HG03565 (cell line): ENCODE results near the gene ANP32B.
"Not testable (repeated sequence)": the region's sequence is repeated elsewhere in the genome, so short reads cannot be mapped to it uniquely, and the experiment has no call there.

Source experiments
- ATAC-seq: cut with Tn5 transposase; IDR thresholded peaks from one replicate; pipeline ENCODE4 v1.9.1; 2021; ENCODE audit warnings: mild to moderate bottlenecking, moderate library complexity; ENCODE audit not compliant: unreplicated experiment

The ANP32B gene

DNA sequence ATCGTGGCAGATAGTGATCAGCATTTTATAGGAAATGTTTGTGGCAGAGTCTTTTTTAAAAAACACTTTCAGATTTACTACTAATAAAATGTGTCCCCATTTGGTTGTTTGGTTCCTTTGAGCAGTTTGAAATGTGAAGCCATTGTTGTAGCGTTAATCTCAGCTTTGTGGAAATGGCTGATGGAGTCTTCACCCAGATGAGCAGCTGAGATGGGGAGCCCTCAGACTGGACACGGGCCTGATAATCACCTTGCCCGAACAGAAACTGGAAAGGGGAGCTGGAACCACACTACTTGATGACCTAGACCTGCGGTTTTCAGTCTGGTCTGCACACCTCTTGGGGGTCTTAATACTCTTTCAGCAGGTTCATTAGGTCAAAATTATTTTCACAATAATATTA is 20.6 kb upstream of the ANP32B start:
- no peak for ATAC-seq

DNA sequence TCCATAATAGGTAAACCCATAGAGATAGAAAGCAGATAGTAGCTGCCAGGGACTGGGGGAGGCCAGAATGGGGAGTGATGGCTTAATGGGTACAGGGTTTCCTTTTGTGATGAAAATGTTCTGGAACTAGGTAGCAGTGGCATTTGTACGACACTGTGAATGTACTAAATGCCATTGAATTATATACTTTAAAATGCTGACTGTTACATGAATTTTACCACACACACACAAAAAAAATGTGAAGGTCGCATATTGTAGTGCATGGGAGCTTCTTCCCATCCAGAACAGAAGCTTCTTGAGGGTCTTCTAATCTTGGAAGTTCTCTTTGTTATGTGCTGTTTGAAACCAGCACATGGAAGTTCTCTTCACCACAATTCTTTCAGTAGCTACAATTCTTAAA is 19.9 kb upstream of the ANP32B start:
- ATAC-seq, result no peak

DNA sequence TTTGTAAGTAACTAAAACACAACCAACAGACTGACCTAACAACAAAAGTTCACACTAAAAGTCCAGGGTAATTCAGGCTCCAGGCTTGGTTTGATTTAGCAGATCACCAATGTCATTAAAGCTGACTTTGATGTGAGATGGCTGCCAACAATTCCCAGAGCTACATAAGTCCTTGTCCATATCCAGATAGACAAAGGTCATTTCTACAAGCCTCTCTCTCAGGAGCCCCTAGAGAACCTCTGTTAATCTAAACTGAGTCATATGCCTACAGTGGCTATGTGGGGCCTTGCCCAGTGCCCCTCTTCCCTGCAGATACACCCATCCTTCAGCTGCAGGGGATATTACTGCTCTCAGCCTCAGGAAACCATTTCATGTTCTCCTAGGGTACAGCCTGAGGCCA is 18.2 kb upstream of the ANP32B start:
- no peak for ATAC-seq

DNA sequence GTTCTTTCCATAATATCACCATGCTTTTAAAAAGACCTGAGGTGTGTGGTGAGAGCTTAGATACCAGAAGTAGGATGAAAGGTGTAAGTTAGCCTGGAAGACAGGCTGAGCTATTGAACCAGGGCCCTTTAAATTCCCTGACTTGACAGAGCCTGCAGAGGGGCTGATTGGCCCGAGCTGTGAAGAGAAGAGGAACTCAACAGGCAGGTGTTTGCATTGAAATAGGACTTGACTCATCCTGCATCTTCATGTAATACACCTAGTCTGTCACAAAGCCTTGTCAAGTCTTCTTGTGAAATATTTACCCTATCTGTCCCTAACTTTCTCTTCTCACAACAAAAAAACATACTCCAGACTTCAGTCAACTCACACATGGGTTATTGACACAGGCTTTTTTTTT is 16.6 kb upstream of the ANP32B start:
- no peak for ATAC-seq

DNA sequence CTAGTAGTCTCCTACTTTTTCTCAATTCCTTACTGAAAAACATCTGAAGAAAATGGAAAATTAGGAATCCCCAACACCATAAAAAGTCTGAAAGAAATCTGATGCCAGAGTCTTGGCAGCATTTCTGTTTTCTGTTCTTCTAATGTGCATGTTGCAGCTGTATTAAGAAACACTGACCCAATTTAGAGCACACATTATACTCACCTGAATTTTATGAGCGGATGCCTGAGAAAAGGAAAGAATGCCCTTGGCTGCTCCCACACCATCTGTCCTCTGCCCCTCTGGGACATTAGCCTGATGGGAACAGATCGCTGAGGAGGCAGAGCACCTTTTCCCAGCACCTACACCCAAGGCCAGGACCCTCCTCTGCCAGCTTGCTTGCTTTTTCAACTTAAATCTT is 14.1 kb upstream of the ANP32B start:
- no peak for ATAC-seq

DNA sequence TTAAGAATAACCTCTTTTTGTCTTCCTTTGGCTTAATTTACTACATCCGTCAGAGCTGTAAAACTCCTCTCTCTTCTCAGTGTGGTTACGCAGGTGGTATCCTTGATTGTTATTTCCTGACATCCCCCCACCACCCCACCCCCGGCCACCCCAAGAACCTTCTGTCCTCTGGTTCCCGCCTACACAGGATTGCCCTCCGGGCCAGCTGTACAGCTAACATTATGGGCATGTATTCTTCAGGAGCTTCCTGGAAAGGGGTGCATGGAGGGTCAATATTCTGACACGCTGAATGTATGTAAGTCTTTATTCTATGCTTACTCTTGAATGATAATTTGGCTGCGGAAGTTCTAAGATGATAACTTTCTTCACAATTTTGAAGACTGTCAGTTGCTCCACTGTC is 13.0 kb upstream of the ANP32B start:
- no peak for ATAC-seq

DNA sequence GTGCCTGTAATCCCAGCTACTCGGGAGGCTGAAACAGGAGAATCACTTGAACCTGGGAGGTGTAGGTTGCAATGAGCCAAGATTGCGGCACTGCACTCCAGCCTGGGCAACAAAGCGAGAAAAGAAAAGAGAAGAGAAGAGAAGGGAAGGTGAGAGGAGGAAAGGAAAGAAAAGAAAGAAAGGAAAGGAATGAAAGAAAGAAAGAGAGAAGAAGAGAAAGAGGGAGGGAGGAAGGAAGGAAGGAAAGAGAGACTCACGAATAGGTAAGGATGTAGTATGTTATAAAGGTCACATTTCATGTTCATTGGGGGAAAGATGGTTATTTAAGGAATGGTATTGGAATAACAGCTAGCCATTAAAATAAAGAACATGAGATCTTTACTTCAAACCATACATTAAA is 10.4 kb upstream of the ANP32B start:
- no peak for ATAC-seq

DNA sequence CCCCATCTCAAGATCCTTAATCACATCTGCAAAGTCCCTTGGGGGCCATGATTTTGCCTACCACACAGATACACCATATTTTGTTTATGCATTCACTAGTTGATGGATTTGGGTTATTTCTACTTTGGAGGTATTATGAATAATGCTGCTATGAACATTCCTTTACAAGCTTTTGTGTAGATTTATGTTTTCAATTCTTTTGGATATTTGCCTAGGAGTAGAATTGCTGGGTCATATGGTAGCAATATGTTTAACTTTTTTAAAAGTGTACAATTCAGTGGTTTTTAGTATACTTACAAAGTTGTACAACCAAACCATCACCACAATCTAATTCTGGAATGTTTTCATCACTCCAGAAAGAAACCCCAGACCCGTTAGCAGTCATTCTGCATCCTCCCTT is 7.8 kb upstream of the ANP32B start:
- ATAC-seq, result no peak

DNA sequence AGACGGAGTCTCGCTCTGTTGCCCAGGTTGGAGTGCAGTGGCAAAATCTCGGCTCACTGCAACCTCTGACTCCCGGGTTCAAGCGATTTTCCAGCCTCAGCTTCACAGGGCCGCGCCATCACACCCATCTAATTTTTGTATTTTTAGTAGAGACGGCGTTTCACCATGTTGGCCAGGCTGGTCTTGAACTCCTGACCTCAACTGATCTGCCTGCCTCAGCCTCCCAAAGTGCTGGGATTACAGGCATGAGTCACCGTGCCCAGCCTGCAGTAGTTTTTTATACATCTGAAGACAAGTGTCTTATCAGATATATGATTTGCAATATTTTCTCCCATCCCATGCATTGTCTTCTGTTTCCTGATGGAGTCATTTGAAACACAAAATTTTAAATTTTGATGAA is 6.5 kb upstream of the ANP32B start:
- not testable (repeated sequence) for ATAC-seq

DNA sequence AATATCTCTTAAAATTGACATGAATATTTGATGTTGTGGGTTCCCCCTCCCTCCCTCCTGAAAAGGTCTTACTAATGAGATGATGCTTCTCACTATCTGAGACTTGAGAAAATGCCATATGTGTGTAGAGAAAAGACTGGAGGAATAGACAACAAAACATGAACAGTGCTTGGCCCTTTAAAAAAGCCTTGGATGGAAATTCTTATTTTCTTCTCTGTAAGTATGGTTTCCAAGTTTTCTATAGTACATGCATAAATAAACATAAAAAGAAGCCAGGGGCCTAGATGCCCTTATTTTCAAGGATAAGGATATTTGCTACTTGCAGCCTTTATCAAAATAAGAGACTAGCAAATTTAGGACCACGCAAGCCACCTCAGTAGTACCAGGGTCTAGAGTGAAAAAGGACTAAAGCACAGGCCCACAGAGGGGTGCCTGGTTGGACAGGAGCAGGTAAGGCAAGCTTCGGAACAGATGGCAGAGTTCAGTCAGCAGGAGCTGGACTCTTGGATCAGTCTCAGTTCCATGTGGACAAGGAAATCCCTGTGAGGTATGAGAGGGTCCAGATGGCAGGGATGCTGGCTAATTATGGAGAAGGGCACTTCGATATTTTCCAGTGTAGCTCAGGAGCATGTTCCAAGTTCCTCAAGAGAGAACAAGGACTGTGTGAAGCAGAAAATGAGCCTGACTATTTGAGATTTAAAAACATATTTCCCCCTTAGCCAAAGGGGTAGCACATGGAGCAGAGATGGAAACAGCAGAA is 4.6 kb upstream of the ANP32B start:
- ATAC-seq, result no peak

DNA sequence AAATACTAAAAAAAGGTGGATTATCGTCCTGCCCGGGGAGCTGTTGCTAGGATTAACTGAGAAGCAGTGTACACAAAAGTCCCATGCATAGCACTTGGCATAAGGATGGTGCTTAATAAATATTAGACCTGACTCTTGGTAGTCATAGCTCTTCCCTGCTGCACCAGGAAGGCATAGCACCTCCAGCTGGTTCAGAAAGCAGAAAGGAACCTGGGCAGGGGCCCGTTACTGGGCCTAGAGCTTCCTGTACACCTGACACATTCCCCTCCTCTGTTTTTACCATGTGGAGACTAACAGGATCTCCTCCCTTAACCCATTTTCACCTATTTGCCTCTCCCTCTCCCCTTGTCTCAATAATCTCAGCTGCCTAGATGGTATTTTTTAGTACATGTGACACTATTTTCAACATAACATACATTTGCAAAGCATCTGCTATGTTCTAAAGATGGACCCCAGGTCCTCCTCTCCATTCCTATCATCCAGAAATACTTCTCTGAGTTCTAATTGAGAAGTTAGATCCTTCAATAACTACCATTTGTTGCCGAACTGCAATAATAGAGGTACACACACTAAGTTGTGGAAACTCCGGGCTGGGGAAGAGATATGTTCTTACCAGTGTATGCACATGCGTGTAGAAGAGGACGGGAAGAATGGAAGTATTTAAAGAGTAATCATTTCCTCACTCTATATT is 3.2 kb upstream of the ANP32B start:
- ATAC-seq, result no peak

DNA sequence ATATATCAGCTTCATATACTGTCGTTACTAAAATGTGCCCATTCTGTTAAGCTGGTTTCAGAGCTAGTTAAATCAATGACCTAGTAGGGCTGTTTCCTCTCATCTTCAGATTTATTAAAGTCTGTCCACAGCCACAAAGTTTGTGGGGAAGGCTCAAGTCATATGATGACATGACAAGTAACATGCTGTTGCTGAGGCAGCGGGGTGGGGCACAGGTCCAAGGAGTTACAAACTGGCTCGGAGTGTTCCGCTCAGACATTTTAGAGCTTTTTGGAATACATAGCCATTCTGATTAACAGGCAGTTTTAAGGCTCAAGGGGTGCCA is 2.7 kb upstream of the ANP32B start:
- ATAC-seq, result no peak

DNA sequence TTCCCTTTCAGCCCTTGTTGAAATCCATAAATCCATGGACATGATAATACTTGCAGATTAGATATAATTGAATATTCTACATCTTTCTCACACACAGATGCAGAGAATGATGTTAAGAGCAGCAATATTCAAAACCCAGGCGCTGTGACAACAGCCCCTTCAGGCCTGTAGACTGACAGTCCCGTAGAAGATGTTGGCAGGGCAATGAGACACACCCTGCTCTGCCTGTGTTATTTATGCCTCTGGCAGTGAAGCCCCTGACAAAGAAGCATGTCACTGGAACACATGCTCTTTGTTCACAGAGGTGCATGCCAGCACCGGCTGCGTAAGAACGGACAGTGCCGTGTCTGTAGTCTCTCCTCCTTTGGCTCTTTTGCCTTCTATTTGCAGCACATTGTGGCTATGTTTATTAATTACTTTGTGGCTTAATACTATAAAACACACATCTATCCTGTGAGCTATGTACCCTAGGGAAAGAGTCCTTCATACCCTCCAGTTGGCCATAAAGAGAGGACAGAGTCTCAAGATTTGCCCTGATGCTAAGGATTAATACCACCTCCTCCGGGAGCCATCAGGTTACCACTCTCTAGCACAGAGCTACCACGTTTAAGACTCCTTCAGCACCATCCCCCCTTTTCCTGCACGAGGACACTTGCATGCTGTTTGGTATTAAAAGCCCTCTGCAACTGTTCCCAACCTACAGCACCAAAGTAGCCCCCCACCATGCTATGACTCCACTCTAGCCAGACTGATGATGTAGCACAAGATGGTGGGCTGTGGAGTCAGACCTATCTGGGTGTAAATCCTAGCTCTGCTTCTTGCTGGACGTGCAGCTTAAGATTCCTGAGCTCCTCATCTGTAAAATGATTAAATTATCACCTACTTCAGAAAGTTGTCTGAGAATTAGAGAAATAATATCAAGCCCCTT is 2.0 kb upstream of the ANP32B start:
- ATAC-seq, result no peak

DNA sequence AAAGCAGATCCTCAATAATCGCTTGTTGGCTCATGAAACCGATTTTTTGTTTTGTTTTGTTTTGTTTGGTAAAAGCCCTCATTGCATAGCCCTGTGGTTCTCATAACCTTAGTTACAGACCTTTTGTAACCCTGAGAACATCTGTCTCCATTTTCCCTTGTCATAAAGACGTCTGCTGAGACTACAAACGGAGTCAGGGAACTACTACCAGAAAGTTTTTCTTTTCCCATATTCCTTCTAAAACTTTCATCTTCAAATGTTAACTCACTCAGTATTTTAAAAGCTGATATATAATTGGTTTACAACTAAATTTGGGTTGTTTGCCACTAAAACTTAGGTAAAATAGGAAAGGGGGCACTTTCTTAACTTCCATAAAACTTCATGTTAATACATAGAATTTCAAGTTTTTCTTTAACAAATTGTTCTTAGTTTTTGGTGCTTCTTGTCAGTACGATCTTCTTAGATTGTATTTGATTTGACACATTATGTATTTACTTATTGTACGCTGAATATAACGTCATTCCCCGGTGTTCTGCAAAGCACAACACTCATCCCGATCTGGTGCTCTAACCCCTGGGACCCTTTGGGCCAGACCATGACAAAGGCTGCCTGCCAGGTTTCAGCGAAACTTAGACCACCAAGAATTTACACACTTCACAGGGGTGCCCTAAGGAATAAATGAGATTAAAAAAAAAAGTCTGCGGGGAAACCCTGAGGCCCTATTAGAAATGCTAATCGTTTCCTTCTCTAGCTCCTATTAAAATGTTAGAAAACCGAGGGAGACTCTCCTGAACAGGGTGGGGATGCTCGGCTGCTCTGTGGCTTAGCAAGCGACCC is 1.1 kb upstream of the ANP32B start:
- ATAC-seq, result no peak

DNA sequence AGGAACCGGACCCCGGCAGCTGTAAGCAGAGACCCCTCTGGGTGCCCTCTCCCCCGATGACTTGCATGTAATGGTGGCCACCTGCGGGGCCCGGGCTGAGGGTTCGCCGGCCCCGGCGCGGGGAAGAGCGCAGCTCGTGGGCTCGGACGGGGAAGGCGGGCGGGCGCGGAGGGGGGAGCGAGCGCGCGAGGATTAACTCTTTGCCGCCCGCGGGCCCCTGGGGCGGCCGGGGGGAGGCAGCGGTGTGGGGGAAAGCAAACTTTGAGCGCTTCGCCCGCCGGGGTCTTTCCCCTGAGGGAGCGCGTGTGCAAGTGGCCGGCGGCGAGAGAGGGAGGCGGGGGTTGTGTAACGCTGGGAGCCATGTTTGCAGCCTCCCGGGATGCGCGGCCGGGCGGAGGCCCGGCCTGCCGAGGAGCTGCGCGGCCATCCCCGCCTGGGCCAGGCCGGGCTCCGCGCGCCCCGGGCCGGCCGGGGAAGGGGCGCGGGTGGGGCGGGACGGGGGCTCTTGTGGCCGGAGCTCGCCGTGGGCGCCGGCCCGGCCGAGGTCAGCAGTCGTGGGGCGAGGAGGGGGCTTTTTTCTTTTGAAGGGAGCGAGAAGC is 547 bp downstream of the ANP32B start:
- ATAC-seq, result peak; percentile 3

DNA sequence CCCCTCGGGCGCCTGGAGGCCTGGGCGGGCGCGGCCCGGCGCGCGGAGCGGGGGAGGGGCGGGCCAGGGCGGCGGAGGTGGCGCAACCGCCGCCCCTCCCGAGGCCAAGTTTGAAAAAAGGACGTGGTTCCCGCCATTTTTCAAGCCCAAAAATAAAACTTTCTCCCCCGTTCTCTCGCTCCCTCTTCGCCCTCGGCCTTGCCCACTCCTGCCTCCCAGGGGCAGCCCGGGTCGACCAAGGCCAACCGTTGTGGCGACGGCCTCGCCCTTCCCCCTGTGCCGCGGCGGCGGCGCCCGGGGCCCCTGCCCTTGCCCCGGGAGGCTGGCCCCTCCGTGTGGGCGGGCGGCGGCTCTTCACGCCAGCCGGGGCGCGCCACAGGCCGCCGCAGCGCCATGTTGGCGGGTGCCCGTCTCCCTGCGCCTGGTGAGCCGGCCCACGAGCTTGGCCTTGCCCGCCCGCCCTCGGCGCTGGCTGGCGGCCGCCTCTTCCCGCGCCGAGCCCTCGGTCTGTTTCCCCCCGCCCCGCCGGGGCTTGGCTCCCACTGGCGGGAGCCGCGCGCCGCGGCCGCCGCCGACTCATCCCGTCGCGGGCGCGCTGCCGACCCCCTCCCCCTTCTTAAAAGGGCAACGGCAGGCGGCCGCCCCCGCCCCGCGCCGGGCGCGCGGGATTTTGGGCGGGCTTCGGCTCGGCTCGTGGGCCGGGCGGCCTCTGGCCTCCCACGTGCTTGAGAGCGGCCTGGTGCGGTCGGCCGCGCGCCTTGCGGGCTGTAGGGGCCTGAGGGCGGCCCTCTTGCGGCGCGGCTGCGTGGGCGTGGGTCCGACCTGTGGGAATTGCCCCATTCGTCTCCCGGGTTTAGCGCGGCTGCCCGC is 1.3 kb downstream of the ANP32B start:
- ATAC-seq, result peak; percentile 19

DNA sequence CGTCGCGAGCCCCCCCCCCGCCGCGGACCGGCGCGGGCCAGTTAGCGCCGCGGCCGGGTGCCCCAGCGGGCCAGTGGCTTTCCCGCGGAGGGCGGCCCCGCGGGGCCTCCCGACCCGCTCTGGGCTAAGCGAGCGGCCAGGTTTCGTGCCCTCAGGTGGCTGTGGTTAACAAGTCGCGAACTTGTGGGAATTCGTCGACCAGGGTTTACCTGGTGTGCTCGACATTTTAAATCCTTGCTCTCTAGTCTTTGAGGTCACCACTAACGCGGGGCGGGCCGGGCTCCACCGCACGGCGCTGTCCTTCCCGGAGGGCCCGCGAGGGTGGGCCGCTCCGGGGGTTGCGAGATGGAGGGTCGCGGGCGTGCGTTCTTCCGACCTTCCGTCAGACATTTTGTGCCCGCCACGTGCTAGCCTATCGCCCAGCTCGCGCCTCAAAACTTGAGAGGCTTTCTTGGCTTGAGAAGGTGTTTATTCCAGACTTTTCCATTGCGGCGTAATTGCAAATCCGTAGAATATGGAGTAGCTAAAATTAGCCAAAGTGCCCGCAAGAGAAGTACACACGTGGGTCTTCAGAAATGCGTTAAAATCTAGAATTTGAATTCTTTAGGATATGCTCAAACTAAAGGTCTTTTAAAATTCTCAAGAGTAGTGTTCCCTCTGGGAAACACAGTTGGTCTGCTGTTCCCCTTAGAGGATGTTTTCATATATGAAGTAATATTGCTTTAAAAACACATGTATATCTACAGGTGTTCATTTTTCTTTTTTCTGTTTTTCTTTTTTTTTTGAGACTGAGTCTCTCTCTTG is 2.1 kb downstream of the ANP32B start:
- no peak for ATAC-seq

DNA sequence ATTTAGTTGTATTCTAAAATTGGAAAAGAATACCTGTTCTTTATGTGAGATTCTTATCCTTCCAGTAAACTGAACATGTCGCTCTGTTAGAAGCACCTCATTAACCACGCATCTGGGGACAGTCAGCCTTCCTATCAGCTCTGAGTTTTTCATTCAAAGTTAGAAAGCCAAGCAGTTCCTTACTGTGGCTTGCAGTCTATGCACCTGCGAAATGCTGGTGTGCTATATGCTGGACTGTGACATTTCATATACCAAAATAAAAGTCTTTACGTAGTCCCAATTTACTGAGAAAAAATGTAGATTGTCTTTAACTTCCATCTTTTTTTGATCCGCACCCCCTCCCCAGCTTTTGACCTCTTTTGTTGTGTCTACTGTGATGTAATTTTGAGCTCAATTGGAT is 4.3 kb downstream of the ANP32B start:
- no peak for ATAC-seq

DNA sequence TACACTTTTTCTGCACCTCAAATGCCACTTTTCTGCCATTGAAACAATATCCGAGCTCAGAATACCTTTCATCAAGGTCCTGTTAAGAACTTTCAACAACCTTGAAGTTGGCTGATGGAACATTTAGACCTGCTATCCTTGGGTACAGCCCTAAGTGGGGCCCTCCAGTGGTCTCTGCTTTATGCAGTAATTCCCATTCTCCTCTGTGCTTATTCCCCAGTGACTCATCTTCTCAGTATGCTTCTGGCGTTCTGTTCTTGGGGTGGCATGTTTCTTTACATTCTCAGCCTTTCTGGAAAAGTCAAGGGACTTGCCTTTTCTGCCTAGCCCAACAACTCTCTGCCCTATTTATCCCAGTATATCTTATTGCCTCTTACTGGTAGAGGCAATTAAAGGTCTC is 7.1 kb downstream of the ANP32B start:
- ATAC-seq, result no peak
